Activated T-helper 17 cell treated with anti-CD3 and anti-CD28 coated beads, Interleukin-2, amount 50 U/mL, for 72 hours (primary cell): Measurements from ENCODE around the gene DGKI. TPM values are rescaled to one million over a fixed set of nuclear protein-coding genes. Genes with fewer than 3 reads are reported as not detected.

Source experiments
- ATAC-seq: fragments of 150-1000 bp; cut with Tn5 transposase; replicated peaks from 2 replicates; pipeline ENCODE4 v1.10.0; 2021; ENCODE audit warnings: mild to moderate bottlenecking, moderate library complexity
- H3K27ac Mint-ChIP-seq: one replicate; pipeline ENCODE4 v1.8.0; 2022; ENCODE audit warnings: mixed read lengths
- H3K27me3 Mint-ChIP-seq: one replicate; pipeline ENCODE4 v1.8.0; 2022; ENCODE audit warnings: mixed read lengths
- H3K36me3 Mint-ChIP-seq: one replicate; pipeline ENCODE4 v1.8.0; 2022; ENCODE audit warnings: low read depth, mild to moderate bottlenecking, mixed read lengths
- H3K4me1 Mint-ChIP-seq: one replicate; pipeline ENCODE4 v1.8.0; 2022; ENCODE audit warnings: mixed read lengths
- H3K4me3 Mint-ChIP-seq: one replicate; pipeline ENCODE4 v1.8.0; 2022; ENCODE audit warnings: mild to moderate bottlenecking, mixed read lengths
- H3K9me3 Mint-ChIP-seq: one replicate; pipeline ENCODE4 v1.8.0; 2022; ENCODE audit warnings: mixed read lengths
- total RNA-seq, 2 donors: library from RNA; stranded (reverse); gene quantifications; one replicate each; pipeline ENCODE4 v1.2.3, GENCODE V29; 2022

The DGKI gene
- total RNA-seq, 2 donors from 2014 or later = 2.0 to 9.2 TPM

- Mint-ChIP-seq H3K36me3 (no peaks in the 10 kb centered on the region), H3K4me1 (no peaks in the 10 kb centered on the region), H3K27me3 (no peaks in the 10 kb centered on the region), H3K9me3 (peaks cover 4% of the 10 kb centered on the region), H3K27ac (no peak overlapping the region), H3K4me3 (no peak overlapping the region)
- no peak for ATAC-seq
These were observed 439.7 kb downstream of the DGKI start for GRCh38 chr7:137407078-137407477.

- ATAC-seq = no peak
- no peaks in the 10 kb centered on the region for H3K27me3 Mint-ChIP-seq
- H3K27ac Mint-ChIP-seq = no peak overlapping the region
- no peaks in the 10 kb centered on the region for H3K36me3 Mint-ChIP-seq
- H3K4me1 Mint-ChIP-seq = no peaks in the 10 kb centered on the region
- no peak overlapping the region for H3K4me3 Mint-ChIP-seq
- H3K9me3 Mint-ChIP-seq = peaks cover 4% of the 10 kb centered on the region
These were observed 442.0 kb downstream of the DGKI start for GRCh38 chr7:137404660-137405317.

- Mint-ChIP-seq H3K4me3 (no peak overlapping the region), H3K27me3 (no peaks in the 10 kb centered on the region), H3K36me3 (no peaks in the 10 kb centered on the region), H3K27ac (no peak overlapping the region), H3K4me1 (no peaks in the 10 kb centered on the region), H3K9me3 (peaks cover 4% of the 10 kb centered on the region)
- ATAC-seq = no peak
These were observed 443.4 kb downstream of the DGKI start for GRCh38 chr7:137403353-137403695.

- no peaks in the 10 kb centered on the region for H3K27me3 Mint-ChIP-seq
These were observed 444.0 kb downstream of the DGKI start for GRCh38 chr7:137402536-137403352.

GRCh38 chr7:137399827-137400823 lies 446.6 kb downstream of the DGKI start:
- no peak for ATAC-seq
- H3K27ac Mint-ChIP-seq = no peak overlapping the region
- H3K9me3 Mint-ChIP-seq = peaks cover 4% of the 10 kb centered on the region
- no peaks in the 10 kb centered on the region for H3K4me1 Mint-ChIP-seq
- no peaks in the 10 kb centered on the region for H3K36me3 Mint-ChIP-seq
- H3K4me3 Mint-ChIP-seq = no peak overlapping the region
- H3K27me3 Mint-ChIP-seq = no peaks in the 10 kb centered on the region

More at GRCh38 chr7:137402536-137403352, 444.0 kb downstream of the DGKI start:
- ATAC-seq = no peak
- no peak overlapping the region for H3K27ac Mint-ChIP-seq
- no peak overlapping the region for H3K4me3 Mint-ChIP-seq
- no peaks in the 10 kb centered on the region for H3K4me1 Mint-ChIP-seq
- peaks cover 4% of the 10 kb centered on the region for H3K9me3 Mint-ChIP-seq
- H3K36me3 Mint-ChIP-seq = no peaks in the 10 kb centered on the region

- H3K27ac Mint-ChIP-seq = no peak overlapping the region
- H3K9me3 Mint-ChIP-seq = peaks cover 3% of the 10 kb centered on the region
- ATAC-seq = no peak
- H3K4me1 Mint-ChIP-seq = no peaks in the 10 kb centered on the region
- no peaks in the 10 kb centered on the region for H3K27me3 Mint-ChIP-seq
- H3K4me3 Mint-ChIP-seq = no peak overlapping the region
- no peaks in the 10 kb centered on the region for H3K36me3 Mint-ChIP-seq
These were observed 450.7 kb downstream of the DGKI start for GRCh38 chr7:137396051-137396450.

- no peak overlapping the region for H3K27ac Mint-ChIP-seq
- H3K36me3 Mint-ChIP-seq = no peaks in the 10 kb centered on the region
- ATAC-seq = no peak
- H3K4me3 Mint-ChIP-seq = no peak overlapping the region
- H3K27me3 Mint-ChIP-seq = no peaks in the 10 kb centered on the region
- H3K9me3 Mint-ChIP-seq = peaks cover 5% of the 10 kb centered on the region
- no peaks in the 10 kb centered on the region for H3K4me1 Mint-ChIP-seq
These were observed 451.4 kb downstream of the DGKI start for GRCh38 chr7:137395420-137395819.

- H3K27me3 Mint-ChIP-seq = no peaks in the 10 kb centered on the region
- no peaks in the 10 kb centered on the region for H3K4me1 Mint-ChIP-seq
- H3K36me3 Mint-ChIP-seq = no peaks in the 10 kb centered on the region
- no peak overlapping the region for H3K27ac Mint-ChIP-seq
- ATAC-seq = no peak
- H3K4me3 Mint-ChIP-seq = no peak overlapping the region
- peaks cover 5% of the 10 kb centered on the region for H3K9me3 Mint-ChIP-seq
These were observed 453.2 kb downstream of the DGKI start for GRCh38 chr7:137393570-137393969.

GRCh38 chr7:137390076-137390475 lies 456.7 kb downstream of the DGKI start:
- Mint-ChIP-seq H3K36me3 (no peaks in the 10 kb centered on the region), H3K9me3 (peaks cover 9% of the 10 kb centered on the region), H3K4me3 (no peak overlapping the region), H3K27ac (no peak overlapping the region), H3K4me1 (no peaks in the 10 kb centered on the region), H3K27me3 (no peaks in the 10 kb centered on the region)
- no peak for ATAC-seq

GRCh38 chr7:137388916-137389315 lies 457.9 kb downstream of the DGKI start:
- no peaks in the 10 kb centered on the region for H3K36me3 Mint-ChIP-seq
- H3K27ac Mint-ChIP-seq = no peak overlapping the region
- no peaks in the 10 kb centered on the region for H3K27me3 Mint-ChIP-seq
- peaks cover 9% of the 10 kb centered on the region for H3K9me3 Mint-ChIP-seq
- ATAC-seq = no peak
- H3K4me3 Mint-ChIP-seq = no peak overlapping the region
- H3K4me1 Mint-ChIP-seq = no peaks in the 10 kb centered on the region

- ATAC-seq = no peak
- no peaks in the 10 kb centered on the region for H3K27me3 Mint-ChIP-seq
- H3K4me1 Mint-ChIP-seq = no peaks in the 10 kb centered on the region
- no peak overlapping the region for H3K4me3 Mint-ChIP-seq
- H3K27ac Mint-ChIP-seq = no peak overlapping the region
- no peaks in the 10 kb centered on the region for H3K36me3 Mint-ChIP-seq
- peaks cover 9% of the 10 kb centered on the region for H3K9me3 Mint-ChIP-seq
These were observed 459.8 kb downstream of the DGKI start for GRCh38 chr7:137386966-137387365.

GRCh38 chr7:137381045-137381444 lies 465.7 kb downstream of the DGKI start:
- H3K4me3 Mint-ChIP-seq = no peak overlapping the region
- H3K9me3 Mint-ChIP-seq = peaks cover 18% of the 10 kb centered on the region
- no peak overlapping the region for H3K27ac Mint-ChIP-seq
- no peak for ATAC-seq
- no peaks in the 10 kb centered on the region for H3K36me3 Mint-ChIP-seq
- H3K27me3 Mint-ChIP-seq = no peaks in the 10 kb centered on the region
- H3K4me1 Mint-ChIP-seq = no peaks in the 10 kb centered on the region

- Mint-ChIP-seq H3K4me3 (no peak overlapping the region), H3K27ac (no peak overlapping the region), H3K4me1 (no peaks in the 10 kb centered on the region), H3K36me3 (no peaks in the 10 kb centered on the region), H3K9me3 (peaks cover 10% of the 10 kb centered on the region), H3K27me3 (no peaks in the 10 kb centered on the region)
- no peak for ATAC-seq
These were observed 473.3 kb downstream of the DGKI start for GRCh38 chr7:137373507-137373906.

- Mint-ChIP-seq H3K27me3 (no peaks in the 10 kb centered on the region), H3K36me3 (no peaks in the 10 kb centered on the region), H3K9me3 (peaks cover 4% of the 10 kb centered on the region), H3K27ac (no peak overlapping the region), H3K4me1 (no peaks in the 10 kb centered on the region), H3K4me3 (no peak overlapping the region)
- no peak for ATAC-seq
These were observed 475.2 kb downstream of the DGKI start for GRCh38 chr7:137371616-137372015.
